SW 1271 (cell line): ENCODE results near the gene APEX2.
"Not testable (repeated sequence)": the region's sequence is repeated elsewhere in the genome, so short reads cannot be mapped to it uniquely, and the experiment has no call there.

Source experiments
- DNase-seq, 2 experiments: peaks; one replicate each; lab custom pipeline; 2025; lab: John Stamatoyannopoulos, UW

APEX2 gene

GRCh38 chrX:55014897-55015299 lies 14.7 kb downstream of the APEX2 start:
- no peak for DNase-seq

GRCh38 chrX:55026143-55026542 lies 26.0 kb downstream of the APEX2 start:
- no peak for DNase-seq

- DNase-seq = no peak
These were observed 26.7 kb downstream of the APEX2 start for GRCh38 chrX:55026840-55027239.

GRCh38 chrX:55028040-55028439 lies 27.9 kb downstream of the APEX2 start:
- DNase-seq = no peak

GRCh38 chrX:55028611-55029010 lies 28.4 kb downstream of the APEX2 start:
- no peak for DNase-seq

- DNase-seq = no peak
These were observed 29.1 kb downstream of the APEX2 start for GRCh38 chrX:55029291-55029690.

GRCh38 chrX:55030271-55031205 lies 30.4 kb downstream of the APEX2 start, which contains the start of gene ALAS2:
Gene ALAS2 (minus strand): TSS chrX:55030977. CDS start chrX:55026000, 4,977 bp downstream.
- no peak for DNase-seq

- DNase-seq = no peak
These were observed 33.3 kb downstream of the APEX2 start for GRCh38 chrX:55033429-55033828.

GRCh38 chrX:55039471-55039870 lies 39.3 kb downstream of the APEX2 start:
- no peak for DNase-seq

- DNase-seq = no peak
These were observed 41.4 kb downstream of the APEX2 start for GRCh38 chrX:55041514-55041913.

- DNase-seq = not testable (repeated sequence)
These were observed 50.4 kb downstream of the APEX2 start for GRCh38 chrX:55050599-55050998.

GRCh38 chrX:55056820-55057674 lies 56.9 kb downstream of the APEX2 start:
- no peak for DNase-seq

- DNase-seq = peak in 1 of 2 experiments; percentile 0
These were observed 57.6 kb downstream of the APEX2 start for GRCh38 chrX:55057675-55058249.
